ENCODE results near the gene CDC42BPG. TPM values are rescaled to one million over a fixed set of nuclear protein-coding genes. Genes with fewer than 3 reads are reported as not detected.
A peak's percentile ranks its signal among the peaks of the same experiment; 100 is the strongest.

CDC42BPG gene
- total RNA-seq, 1 experiment from 2014 or later = 4.1 TPM

DNA sequence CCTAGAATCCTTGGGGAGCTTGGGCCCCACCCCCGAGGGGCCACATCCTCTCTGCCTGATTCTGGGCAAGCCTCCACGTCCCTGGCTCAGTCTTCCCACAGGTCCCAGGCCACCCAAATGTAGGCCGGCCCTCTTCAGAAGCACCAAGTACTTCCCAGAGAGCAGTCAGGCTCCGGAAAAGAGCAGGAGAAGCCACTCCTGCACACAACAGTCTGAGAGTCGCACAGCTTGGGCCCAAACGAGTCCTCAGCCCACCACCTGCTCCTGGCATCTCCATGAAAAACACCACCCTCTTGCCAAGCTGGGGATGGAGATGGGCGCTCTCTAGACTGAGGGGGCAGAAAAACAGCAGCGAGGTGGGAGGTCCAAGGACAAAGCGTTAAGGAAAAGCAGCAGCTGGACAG, 18.5 kb upstream of the CDC42BPG start:
- ChIA-PET POLR2A (no interaction called here), CTCF (no interaction called here)

DNA sequence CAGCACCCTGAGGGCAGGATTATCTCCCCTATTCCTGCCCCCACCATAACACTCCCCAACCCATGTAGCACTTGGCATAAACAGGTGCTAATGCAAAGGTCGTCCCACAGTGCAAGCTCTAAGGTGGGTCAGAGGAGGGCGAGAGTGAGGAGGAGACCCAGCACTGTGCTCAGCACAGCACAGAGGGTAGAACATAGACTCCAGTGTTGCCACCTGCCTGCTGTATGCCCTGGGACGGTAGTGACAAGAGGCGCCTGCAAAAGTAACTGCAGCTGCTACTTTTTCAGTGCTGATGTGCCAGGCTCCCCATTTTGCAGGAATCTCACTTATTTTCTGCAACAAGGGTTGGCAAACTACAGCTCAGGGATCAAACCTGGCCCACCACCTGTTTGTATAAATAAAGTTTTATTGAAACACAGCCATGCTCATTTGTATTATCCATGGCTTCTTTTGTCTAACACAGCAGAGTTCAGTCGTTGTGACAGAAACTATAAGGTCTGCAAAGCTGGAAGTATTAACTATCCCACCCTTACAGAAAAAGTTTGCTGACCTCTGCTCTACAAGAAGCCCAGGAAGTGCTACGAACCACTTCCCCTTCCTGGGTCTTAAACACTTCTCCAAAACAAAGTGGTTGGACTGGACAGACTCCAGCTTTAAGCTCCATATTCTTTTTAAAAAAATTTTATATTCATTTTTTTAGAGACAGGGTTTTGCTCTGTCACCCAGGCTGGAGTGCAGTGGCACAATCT, 16.9 kb upstream of the CDC42BPG start:
- peaks cover 63% of the 10 kb centered on the region for H3K4me1 ChIP-seq (ENCODE audit: control insufficient read depth, insufficient read depth, low read length)
- no peaks in the 10 kb centered on the region for H3K36me3 ChIP-seq (ENCODE audit: control insufficient read depth, insufficient read depth, low read length)
- no peaks in the 10 kb centered on the region for H3K27me3 ChIP-seq (ENCODE audit: control insufficient read depth, insufficient read depth, low read length)
- 0 out of 2 replicates have a peak overlapping the region, but pooled peaks have one; percentile 0 for H3K27ac ChIP-seq (ENCODE audit: low read length)
- in situ Hi-C loops (cut with HindIII; ENCODE audit: low pct_unique_long_range_greater_than_20kb, low sequenced_read_pairs) (no loop called here), intact Hi-C loops (cut with micrococcal nuclease; ENCODE audit: unreplicated experiment) (no loop called here)
- POLR2A ChIA-PET = interaction anchor here (0.6 to 1.0 kb wide), 2 partner anchors 16 to 1089 kb away, joined by 5 to 11 read pairs; no protein-coding TSS in a partner anchor
- DNase-seq (ENCODE audit: low read depth, low spot score) = no peak
- no peak overlapping the region for H3K4me3 ChIP-seq (ENCODE audit: low read depth in 2 of 2, low read length in 2 of 2)
- H3K9me3 ChIP-seq (ENCODE audit: control insufficient read depth, insufficient read depth, low read depth, low read length) = no peaks in the 10 kb centered on the region
- TF ChIP-seq POLR2AphosphoS5 (IDR thresholded peaks at IDR 0.05; ENCODE audit: low read depth, low read length) (no peak), TCF7L2 (IDR thresholded peaks at IDR 0.05; ENCODE audit: low read depth, low read length) (no peak), SIN3A (IDR thresholded peaks at IDR 0.05; ENCODE audit: borderline replicate concordance, insufficient read depth, low read depth, low read length) (no peak)
- TF ChIP-seq, protein P1, sequence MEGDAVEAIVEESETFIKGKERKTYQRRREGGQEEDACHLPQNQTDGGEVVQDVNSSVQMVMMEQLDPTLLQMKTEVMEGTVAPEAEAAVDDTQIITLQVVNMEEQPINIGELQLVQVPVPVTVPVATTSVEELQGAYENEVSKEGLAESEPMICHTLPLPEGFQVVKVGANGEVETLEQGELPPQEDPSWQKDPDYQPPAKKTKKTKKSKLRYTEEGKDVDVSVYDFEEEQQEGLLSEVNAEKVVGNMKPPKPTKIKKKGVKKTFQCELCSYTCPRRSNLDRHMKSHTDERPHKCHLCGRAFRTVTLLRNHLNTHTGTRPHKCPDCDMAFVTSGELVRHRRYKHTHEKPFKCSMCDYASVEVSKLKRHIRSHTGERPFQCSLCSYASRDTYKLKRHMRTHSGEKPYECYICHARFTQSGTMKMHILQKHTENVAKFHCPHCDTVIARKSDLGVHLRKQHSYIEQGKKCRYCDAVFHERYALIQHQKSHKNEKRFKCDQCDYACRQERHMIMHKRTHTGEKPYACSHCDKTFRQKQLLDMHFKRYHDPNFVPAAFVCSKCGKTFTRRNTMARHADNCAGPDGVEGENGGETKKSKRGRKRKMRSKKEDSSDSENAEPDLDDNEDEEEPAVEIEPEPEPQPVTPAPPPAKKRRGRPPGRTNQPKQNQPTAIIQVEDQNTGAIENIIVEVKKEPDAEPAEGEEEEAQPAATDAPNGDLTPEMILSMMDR (IDR thresholded peaks at IDR 0.05) = no peak
- TF ChIP-seq, protein P2, sequence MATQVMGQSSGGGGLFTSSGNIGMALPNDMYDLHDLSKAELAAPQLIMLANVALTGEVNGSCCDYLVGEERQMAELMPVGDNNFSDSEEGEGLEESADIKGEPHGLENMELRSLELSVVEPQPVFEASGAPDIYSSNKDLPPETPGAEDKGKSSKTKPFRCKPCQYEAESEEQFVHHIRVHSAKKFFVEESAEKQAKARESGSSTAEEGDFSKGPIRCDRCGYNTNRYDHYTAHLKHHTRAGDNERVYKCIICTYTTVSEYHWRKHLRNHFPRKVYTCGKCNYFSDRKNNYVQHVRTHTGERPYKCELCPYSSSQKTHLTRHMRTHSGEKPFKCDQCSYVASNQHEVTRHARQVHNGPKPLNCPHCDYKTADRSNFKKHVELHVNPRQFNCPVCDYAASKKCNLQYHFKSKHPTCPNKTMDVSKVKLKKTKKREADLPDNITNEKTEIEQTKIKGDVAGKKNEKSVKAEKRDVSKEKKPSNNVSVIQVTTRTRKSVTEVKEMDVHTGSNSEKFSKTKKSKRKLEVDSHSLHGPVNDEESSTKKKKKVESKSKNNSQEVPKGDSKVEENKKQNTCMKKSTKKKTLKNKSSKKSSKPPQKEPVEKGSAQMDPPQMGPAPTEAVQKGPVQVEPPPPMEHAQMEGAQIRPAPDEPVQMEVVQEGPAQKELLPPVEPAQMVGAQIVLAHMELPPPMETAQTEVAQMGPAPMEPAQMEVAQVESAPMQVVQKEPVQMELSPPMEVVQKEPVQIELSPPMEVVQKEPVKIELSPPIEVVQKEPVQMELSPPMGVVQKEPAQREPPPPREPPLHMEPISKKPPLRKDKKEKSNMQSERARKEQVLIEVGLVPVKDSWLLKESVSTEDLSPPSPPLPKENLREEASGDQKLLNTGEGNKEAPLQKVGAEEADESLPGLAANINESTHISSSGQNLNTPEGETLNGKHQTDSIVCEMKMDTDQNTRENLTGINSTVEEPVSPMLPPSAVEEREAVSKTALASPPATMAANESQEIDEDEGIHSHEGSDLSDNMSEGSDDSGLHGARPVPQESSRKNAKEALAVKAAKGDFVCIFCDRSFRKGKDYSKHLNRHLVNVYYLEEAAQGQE (IDR thresholded peaks at IDR 0.05; ENCODE audit: insufficient read depth in 1 of 2, low read depth in 2 of 2, low read length in 1 of 2) = no peak
- no peak for ATAC-seq
- CTCF ChIA-PET = interaction anchor here (0.7 to 1.0 kb wide), 3 partner anchors 8 to 167 kb away, joined by 3 to 4 read pairs (median 3); no protein-coding TSS in a partner anchor
- no TSS peak for BruUV-seq (replicated peaks)

More for the DNA sequence above, 18.5 kb upstream of the CDC42BPG start:
- ATAC-seq (no peak), DNase-seq (ENCODE audit: low read depth, low spot score) (no peak)
- Histone ChIP-seq H3K27me3 (ENCODE audit: control insufficient read depth, insufficient read depth, low read length) (no peaks in the 10 kb centered on the region), H3K4me1 (ENCODE audit: control insufficient read depth, insufficient read depth, low read length) (peaks cover 59% of the 10 kb centered on the region), H3K9me3 (ENCODE audit: control insufficient read depth, insufficient read depth, low read depth, low read length) (no peaks in the 10 kb centered on the region), H3K4me3 (ENCODE audit: low read depth in 2 of 2, low read length in 2 of 2) (no peak overlapping the region), H3K36me3 (ENCODE audit: control insufficient read depth, insufficient read depth, low read length) (no peaks in the 10 kb centered on the region), H3K27ac (ENCODE audit: low read length) (peak overlapping the region; percentile 85)
- in situ Hi-C loops (cut with HindIII; ENCODE audit: low pct_unique_long_range_greater_than_20kb, low sequenced_read_pairs) = no loop called here
- no TSS peak for BruUV-seq (replicated peaks)
- intact Hi-C loops (cut with micrococcal nuclease; ENCODE audit: unreplicated experiment) = no loop called here
- TF ChIP-seq, protein P1 (IDR thresholded peaks at IDR 0.05) = no peak
- TF ChIP-seq SIN3A (IDR thresholded peaks at IDR 0.05; ENCODE audit: borderline replicate concordance, insufficient read depth, low read depth, low read length) (no peak), POLR2AphosphoS5 (IDR thresholded peaks at IDR 0.05; ENCODE audit: low read depth, low read length) (no peak), TCF7L2 (IDR thresholded peaks at IDR 0.05; ENCODE audit: low read depth, low read length) (no peak)
- TF ChIP-seq, protein P2 (IDR thresholded peaks at IDR 0.05; ENCODE audit: insufficient read depth in 1 of 2, low read depth in 2 of 2, low read length in 1 of 2) = no peak
